Sigmoid colon (tissue), 4 donors: ENCODE results near the gene TAP2.

Source experiments
- EP300 ChIP-seq, 4 donors: sonication (generic); formaldehyde crosslinking; IDR thresholded peaks; one replicate each; pipeline ENCODE4 v1.6.1; 2017; ENCODE audit warnings: antibody characterized with exemption in 4 of 4
- POLR2A ChIP-seq, 2 donors: fragments of 450-650 bp; IDR thresholded peaks; one replicate each; pipeline ENCODE4 v1.6.1; 2016; ENCODE audit warnings: antibody characterized with exemption in 2 of 2, mild to moderate bottlenecking in 2 of 2, moderate library complexity in 2 of 2
- POLR2AphosphoS5 ChIP-seq, 4 donors: sonication (generic); formaldehyde crosslinking; IDR thresholded peaks; one replicate each; pipeline ENCODE4 v1.6.1; 2017; ENCODE audit warnings: antibody characterized with exemption in 4 of 4
- TF ChIP-seq, protein P1 (sequence below), 4 experiments: fragments of 450-650 bp in 3 of 4; fragments of 200-600 bp in 1 of 4; IDR thresholded peaks; one replicate each; pipeline ENCODE4 v1.5.1; 2016 to 2019; ENCODE audit warnings: antibody characterized with exemption in 4 of 4, mild to moderate bottlenecking in 3 of 4, moderate library complexity in 2 of 4

DNA sequence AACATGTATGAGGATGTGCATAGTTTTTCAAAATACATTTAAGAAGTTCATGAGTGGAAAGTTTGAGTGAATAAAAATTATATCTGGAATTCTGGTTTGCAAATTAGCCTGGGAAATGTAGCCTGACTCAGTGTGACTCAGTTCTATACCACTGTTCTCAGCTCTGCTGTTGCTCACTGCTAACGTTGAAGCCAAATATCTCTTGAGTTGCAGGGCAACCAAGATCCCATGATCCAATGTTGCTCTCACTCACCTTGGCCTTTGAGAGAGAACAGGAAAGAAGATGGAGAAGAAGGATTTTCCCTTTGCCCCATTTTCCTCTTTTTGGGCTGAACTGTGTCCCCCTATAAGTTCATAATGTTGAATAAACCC, 44.3 kb upstream of the TAP2 start:
- TF ChIP-seq, protein P1, sequence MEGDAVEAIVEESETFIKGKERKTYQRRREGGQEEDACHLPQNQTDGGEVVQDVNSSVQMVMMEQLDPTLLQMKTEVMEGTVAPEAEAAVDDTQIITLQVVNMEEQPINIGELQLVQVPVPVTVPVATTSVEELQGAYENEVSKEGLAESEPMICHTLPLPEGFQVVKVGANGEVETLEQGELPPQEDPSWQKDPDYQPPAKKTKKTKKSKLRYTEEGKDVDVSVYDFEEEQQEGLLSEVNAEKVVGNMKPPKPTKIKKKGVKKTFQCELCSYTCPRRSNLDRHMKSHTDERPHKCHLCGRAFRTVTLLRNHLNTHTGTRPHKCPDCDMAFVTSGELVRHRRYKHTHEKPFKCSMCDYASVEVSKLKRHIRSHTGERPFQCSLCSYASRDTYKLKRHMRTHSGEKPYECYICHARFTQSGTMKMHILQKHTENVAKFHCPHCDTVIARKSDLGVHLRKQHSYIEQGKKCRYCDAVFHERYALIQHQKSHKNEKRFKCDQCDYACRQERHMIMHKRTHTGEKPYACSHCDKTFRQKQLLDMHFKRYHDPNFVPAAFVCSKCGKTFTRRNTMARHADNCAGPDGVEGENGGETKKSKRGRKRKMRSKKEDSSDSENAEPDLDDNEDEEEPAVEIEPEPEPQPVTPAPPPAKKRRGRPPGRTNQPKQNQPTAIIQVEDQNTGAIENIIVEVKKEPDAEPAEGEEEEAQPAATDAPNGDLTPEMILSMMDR (IDR thresholded peaks at IDR 0.05), result no peak
- TF ChIP-seq EP300 (IDR thresholded peaks at IDR 0.05), result no peak
- no peak for TF ChIP-seq POLR2A (IDR thresholded peaks at IDR 0.05)
- TF ChIP-seq POLR2AphosphoS5 (IDR thresholded peaks at IDR 0.05), result no peak
